HG03175 (cell line): ENCODE data around the gene CXCL5.

Source experiments
- ATAC-seq: cut with Tn5 transposase; IDR thresholded peaks from one replicate; pipeline ENCODE4 v1.9.1; 2021; ENCODE audit warnings: mild to moderate bottlenecking, moderate library complexity; ENCODE audit not compliant: unreplicated experiment

CXCL5 gene

GRCh38 chr4:73998040-73999011 lies at the start of gene CXCL5:
TSS of gene CXCL5 (minus strand) at chr4:73998677. CDS start at chr4:73998581, 96 bp downstream.
- no peak for ATAC-seq

GRCh38 chr4:74047152-74047551 lies 48.7 kb upstream of the CXCL5 start:
- ATAC-seq = no peak

- ATAC-seq = no peak
Measured at GRCh38 chr4:74045772-74046171, 47.3 kb upstream of the CXCL5 start.

- ATAC-seq = no peak
Measured at GRCh38 chr4:74045247-74045646, 46.8 kb upstream of the CXCL5 start.

- ATAC-seq = no peak
Measured at GRCh38 chr4:74044677-74045076, 46.2 kb upstream of the CXCL5 start.

- ATAC-seq = no peak
Measured at GRCh38 chr4:74042681-74043080, 44.2 kb upstream of the CXCL5 start.

GRCh38 chr4:74041418-74041817 lies 42.9 kb upstream of the CXCL5 start:
- no peak for ATAC-seq

- ATAC-seq = peak; percentile 5
Measured at GRCh38 chr4:74039315-74039763, 40.9 kb upstream of the CXCL5 start.

- ATAC-seq = peak; percentile 43
Measured at GRCh38 chr4:74038425-74039314, 40.2 kb upstream of the CXCL5 start, which contains the start of gene CXCL3. TSS of gene CXCL3 (minus strand) at chr4:74038689. CDS start at chr4:74038611, 78 bp downstream.

- ATAC-seq = no peak
Measured at GRCh38 chr4:74038086-74038424, 39.6 kb upstream of the CXCL5 start.

- no peak for ATAC-seq
Measured at GRCh38 chr4:74037076-74037955, 38.8 kb upstream of the CXCL5 start.

- no peak for ATAC-seq
Measured at GRCh38 chr4:74033739-74034138, 35.3 kb upstream of the CXCL5 start.

- no peak for ATAC-seq
Measured at GRCh38 chr4:74032064-74032463, 33.6 kb upstream of the CXCL5 start.

GRCh38 chr4:74031576-74031975 lies 33.1 kb upstream of the CXCL5 start:
- no peak for ATAC-seq

- no peak for ATAC-seq
Measured at GRCh38 chr4:74030285-74030684, 31.8 kb upstream of the CXCL5 start.

- no peak for ATAC-seq
Measured at GRCh38 chr4:74028504-74028903, 30.0 kb upstream of the CXCL5 start.

GRCh38 chr4:74023709-74024108 lies 25.2 kb upstream of the CXCL5 start:
- ATAC-seq = no peak

GRCh38 chr4:74021601-74022000 lies 23.1 kb upstream of the CXCL5 start:
- ATAC-seq = no peak

GRCh38 chr4:74018771-74019170 lies 20.3 kb upstream of the CXCL5 start:
- ATAC-seq = no peak

- no peak for ATAC-seq
Measured at GRCh38 chr4:74018116-74018515, 19.6 kb upstream of the CXCL5 start.
